Measurements from ENCODE around the gene ABCF1.
"Not testable (repeated sequence)": the region's sequence is repeated elsewhere in the genome, so short reads cannot be mapped to it uniquely, and the experiment has no call there.

The ABCF1 gene

GRCh38 chr6:30571075-30571761 lies at the start of gene ABCF1:
ABCF1 (plus strand) TSS chr6:30571442; CDS start chr6:30571488, 46 bp downstream.
- TF ChIP-seq, protein P1, sequence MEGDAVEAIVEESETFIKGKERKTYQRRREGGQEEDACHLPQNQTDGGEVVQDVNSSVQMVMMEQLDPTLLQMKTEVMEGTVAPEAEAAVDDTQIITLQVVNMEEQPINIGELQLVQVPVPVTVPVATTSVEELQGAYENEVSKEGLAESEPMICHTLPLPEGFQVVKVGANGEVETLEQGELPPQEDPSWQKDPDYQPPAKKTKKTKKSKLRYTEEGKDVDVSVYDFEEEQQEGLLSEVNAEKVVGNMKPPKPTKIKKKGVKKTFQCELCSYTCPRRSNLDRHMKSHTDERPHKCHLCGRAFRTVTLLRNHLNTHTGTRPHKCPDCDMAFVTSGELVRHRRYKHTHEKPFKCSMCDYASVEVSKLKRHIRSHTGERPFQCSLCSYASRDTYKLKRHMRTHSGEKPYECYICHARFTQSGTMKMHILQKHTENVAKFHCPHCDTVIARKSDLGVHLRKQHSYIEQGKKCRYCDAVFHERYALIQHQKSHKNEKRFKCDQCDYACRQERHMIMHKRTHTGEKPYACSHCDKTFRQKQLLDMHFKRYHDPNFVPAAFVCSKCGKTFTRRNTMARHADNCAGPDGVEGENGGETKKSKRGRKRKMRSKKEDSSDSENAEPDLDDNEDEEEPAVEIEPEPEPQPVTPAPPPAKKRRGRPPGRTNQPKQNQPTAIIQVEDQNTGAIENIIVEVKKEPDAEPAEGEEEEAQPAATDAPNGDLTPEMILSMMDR (conservative IDR thresholded peaks at IDR 0.05; ENCODE audit: low read length): no peak
- DNase-seq (ENCODE audit: low read depth): peak; percentile 95
- H3K4me3 ChIP-seq (ENCODE audit: low read length): peak within 1 kb of the TSS; percentile 98

GRCh38 chr6:30521952-30522351 lies 49.3 kb upstream of the ABCF1 start:
- not testable (repeated sequence) for H3K4me3 ChIP-seq (ENCODE audit: low read length); DNase-seq (ENCODE audit: low read depth)

DNA sequence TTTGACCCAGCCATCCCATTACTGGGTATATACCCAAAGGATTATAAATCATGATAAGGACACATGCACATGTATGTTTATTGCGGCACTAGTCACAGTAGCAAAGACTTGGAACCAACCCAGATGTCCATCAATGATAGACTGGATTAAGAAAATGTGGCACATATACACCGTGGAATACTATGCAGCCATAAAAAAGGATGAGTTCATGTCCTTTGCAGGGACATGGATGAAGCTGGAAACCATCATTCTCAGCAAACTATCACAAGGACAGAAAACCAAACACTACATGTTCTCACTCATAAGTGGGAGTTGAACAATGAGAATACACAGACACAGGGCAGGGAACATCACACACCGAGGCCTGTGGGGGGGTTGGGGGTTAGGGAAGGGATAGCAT lies 44.8 kb upstream of the ABCF1 start:
- not testable (repeated sequence) for H3K4me3 ChIP-seq (ENCODE audit: low read length); DNase-seq (ENCODE audit: low read depth)

- DNase-seq (ENCODE audit: low read depth); H3K4me3 ChIP-seq (ENCODE audit: low read length): not testable (repeated sequence)
Measured at GRCh38 chr6:30529349-30529875, 41.8 kb upstream of the ABCF1 start.

DNA sequence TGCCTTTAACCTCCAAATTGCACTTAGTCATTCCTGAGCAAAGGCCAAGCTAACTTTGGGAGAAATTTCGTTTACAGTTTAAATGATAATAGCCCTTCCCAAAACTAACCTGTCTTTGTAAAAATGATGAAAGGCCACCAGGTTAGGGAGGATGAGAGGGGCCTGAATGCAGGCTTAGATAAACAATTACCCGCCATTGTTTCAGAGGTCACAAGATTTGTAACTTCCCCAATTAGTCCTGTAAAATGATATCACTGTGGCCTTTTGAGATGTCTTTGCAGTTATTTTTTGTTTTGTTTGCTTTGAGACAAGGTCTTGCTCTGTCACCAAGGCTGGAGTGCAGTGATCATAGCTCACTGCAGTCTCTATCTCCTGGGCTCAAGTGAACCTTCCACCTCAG lies 41.2 kb upstream of the ABCF1 start:
- TF ChIP-seq, protein P1 (conservative IDR thresholded peaks at IDR 0.05; ENCODE audit: low read length): no peak
- no peak for DNase-seq (ENCODE audit: low read depth)
- H3K4me3 ChIP-seq (ENCODE audit: low read length): no peak overlapping the region

DNA sequence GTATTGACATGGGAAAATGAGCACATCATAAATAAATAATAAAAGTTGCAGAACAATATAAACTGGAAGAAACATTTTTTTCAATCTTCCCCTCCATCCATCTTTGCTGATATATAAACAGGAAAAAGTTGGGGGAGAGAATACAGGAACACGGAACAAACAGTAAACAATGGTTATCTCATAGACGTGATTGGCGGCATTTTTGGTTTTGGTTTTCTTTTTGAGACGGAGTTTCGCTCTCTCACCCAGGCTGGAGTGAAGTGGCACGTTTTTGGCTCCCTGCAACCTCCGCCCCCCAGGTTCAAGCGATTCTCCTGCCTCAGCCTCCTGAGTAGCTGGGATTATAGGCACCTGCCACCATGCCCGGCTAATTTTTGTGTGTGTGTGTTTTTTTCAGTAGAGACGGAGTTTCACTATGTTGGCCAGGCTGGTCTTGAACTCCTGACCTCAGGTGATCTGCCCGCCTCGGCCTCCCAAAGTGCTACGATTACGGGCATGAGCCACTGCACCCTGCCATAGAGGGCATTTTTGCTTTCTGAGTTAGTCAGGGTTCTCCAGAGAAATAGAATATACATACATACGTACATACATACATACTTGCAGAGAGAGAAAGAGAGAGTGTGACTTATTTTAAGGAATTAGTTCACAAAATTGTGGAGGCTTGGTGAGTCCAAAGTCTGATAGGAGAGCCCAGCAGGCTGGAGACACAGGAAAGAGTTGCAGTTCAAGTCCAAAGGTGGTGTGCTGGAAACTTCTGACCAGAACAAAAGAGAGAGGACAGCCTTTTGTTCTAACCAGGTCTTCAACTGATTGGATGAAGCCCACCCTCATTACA lies 37.6 kb upstream of the ABCF1 start:
- TF ChIP-seq, protein P1 (conservative IDR thresholded peaks at IDR 0.05; ENCODE audit: low read length): no peak
- H3K4me3 ChIP-seq (ENCODE audit: low read length): no peak overlapping the region
- no peak for DNase-seq (ENCODE audit: low read depth)

DNA sequence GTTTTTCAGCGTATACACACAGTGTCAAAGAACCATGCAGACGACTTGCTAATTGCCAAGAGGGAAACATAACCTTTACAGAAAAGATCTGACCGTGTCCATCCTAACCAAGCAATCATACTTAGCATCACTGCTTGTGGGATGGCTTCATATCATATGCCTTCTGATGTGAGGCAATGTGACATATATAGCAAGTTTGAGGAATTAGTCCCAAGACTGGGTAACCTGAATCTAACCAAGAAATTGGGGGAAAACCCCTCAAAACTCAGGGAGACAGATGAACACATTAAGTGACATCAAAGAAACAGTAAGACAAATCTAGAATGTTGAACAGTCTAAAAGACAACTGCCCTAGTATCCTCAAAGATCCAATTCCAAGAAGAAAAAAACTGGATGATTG lies 33.3 kb upstream of the ABCF1 start:
- no peak for DNase-seq (ENCODE audit: low read depth)
- no peak overlapping the region for H3K4me3 ChIP-seq (ENCODE audit: low read length)
- TF ChIP-seq, protein P1 (conservative IDR thresholded peaks at IDR 0.05; ENCODE audit: low read length): no peak

DNA sequence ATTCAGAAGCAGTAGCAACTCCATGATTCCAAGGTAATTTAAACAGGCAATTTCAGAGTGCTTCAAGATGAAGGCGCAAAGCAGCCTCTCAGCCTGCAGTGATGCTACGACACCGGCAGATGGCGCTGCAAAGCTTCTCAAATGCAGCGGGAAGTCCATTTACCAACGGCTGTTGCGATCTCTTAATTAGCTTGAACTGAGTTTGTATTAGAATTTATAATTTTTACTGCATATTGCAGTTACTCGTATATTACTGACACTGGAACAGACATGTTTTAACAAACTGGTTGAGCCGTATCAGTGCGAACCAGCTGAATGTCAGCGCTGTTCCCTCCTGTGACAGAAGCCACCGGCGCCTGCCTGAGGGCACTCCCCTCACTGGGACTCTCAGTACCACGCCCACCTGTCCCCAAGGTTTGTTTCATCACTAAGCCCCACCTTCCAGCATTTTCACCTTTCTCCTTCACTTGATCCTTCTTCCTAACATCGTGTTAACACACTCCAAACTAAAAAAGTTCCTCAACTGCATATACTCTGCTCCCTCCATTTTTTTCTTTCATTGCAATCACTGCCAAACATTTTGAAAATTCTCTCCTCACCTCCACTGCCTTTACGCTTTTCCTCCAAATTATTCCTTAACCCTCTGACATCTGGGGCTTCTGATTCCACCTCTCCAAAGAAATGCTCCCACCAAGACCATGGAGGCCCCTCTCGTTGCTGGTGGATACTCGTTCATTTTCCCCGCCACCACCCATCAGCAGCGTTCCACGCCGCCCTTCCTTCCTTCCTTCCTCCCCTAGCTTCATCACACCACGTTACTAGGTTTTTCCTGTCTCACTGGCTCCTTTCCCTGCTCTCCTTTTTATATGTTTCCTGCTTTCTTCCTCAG lies 29.5 kb upstream of the ABCF1 start:
- H3K4me3 ChIP-seq (ENCODE audit: low read length): peak overlapping the region; percentile 32; the same call in 1 of the 2 replicates
- DNase-seq (ENCODE audit: low read depth): peak; percentile 86
- TF ChIP-seq, protein P1 (conservative IDR thresholded peaks at IDR 0.05; ENCODE audit: low read length): peak; percentile 100
